ENCODE measurements around the gene BRAT1. TPM values are rescaled to one million over a fixed set of nuclear protein-coding genes. Genes with fewer than 3 reads are reported as not detected.

Gene BRAT1
- total and polyA plus RNA-seq, 2 donors (not counting 1 experiment from before 2014, with no cell fraction given) = 36.8 to 68.3 TPM

- ATAC-seq (ENCODE audit: low read depth) (no peak), DNase-seq (no peak)
- Histone ChIP-seq H3K9me3 (ENCODE audit: control extremely low read depth in 1 of 3, control insufficient read depth in 2 of 3, insufficient read depth in 1 of 3, low read length in 2 of 3) (peaks cover 0 to 14% (median 0%) of the 10 kb centered on the region in 3 donors), H4K20me1 (ENCODE audit: control insufficient read depth, insufficient read depth, low read length, poor library complexity, severe bottlenecking) (no peaks in the 10 kb centered on the region), H3K27me3 (replicated peaks in 1 of 4; ENCODE audit: control extremely low read depth in 1 of 4, control insufficient read depth in 3 of 4, insufficient read depth in 4 of 4, low read length in 3 of 4) (peaks cover 0 to 36% (median 10%) of the 10 kb centered on the region in 4 experiments), H3K9ac (ENCODE audit: low read length) (no peak overlapping the region), H3K4me2 (replicated peaks; ENCODE audit: low read depth, low read length, poor library complexity, severe bottlenecking) (no peak overlapping the region), H2AFZ (ENCODE audit: insufficient read depth, low read depth, low read length, poor library complexity, severe bottlenecking) (no peak overlapping the region), H3K4me1 (ENCODE audit: control insufficient read depth in 2 of 2, insufficient read depth in 2 of 2, low read length in 2 of 2) (peaks cover 9 to 18% of the 10 kb centered on the region in 2 donors), H3K36me3 (replicated peaks in 1 of 2; ENCODE audit: control extremely low read depth in 1 of 2, control insufficient read depth in 1 of 2, extremely low read depth in 1 of 2, insufficient read depth in 2 of 2, low read length in 1 of 2) (no peaks in the 10 kb centered on the region), H3K79me2 (ENCODE audit: control insufficient read depth, insufficient read depth, low read length) (no peaks in the 10 kb centered on the region), H3K27ac (ENCODE audit: low read length in 2 of 2) (no peak overlapping the region), H3K4me3 (ENCODE audit: control extremely low read depth in 1 of 5, extremely low read depth in 1 of 5, insufficient read depth in 1 of 5, low read depth in 2 of 5, low read length in 4 of 5) (no peak overlapping the region)
- 87% methylated on average over 16 of the region's 25 CpGs for whole genome bisulfite sequencing (ENCODE audit: insufficient coverage)
- H3K27me3 Mint-ChIP-seq = peaks cover 15% of the 10 kb centered on the region
- H3K4me1 Mint-ChIP-seq = peaks cover 8% of the 10 kb centered on the region
- CTCF ChIA-PET = interaction anchor here (1.6 kb wide), 1 partner anchor 214 kb away, joined by 3 read pairs; no protein-coding TSS in a partner anchor
- H3K27ac Mint-ChIP-seq = no peak overlapping the region
- H3K4me3 Mint-ChIP-seq = no peak overlapping the region
- no peaks in the 10 kb centered on the region for H3K9me3 Mint-ChIP-seq (ENCODE audit: insufficient read depth)
- POLR2A ChIA-PET = no interaction called here
- no peak for TF ChIP-seq EZH2 (IDR thresholded peaks at IDR 0.05; ENCODE audit: borderline replicate concordance, insufficient read depth, low read depth, low read length, poor library complexity, severe bottlenecking)
- no peak for TF ChIP-seq CTCF (IDR thresholded peaks at IDR 0.05)
- intact Hi-C loops (cut with micrococcal nuclease) = no loop called here
Measured at GRCh38 chr7:2495418-2496299, 59.7 kb downstream of the BRAT1 start.

All from B cell (primary cell).